Activated T-cell treated with anti-CD3 and anti-CD28 coated beads for 24 hours (primary cell): Measurements from ENCODE around the gene KIAA1217.
A peak's percentile ranks its signal among the peaks of the same experiment; 100 is the strongest.

ENCODE experiments used
- DNase-seq: peaks from one replicate; pipeline ENCODE4 v3.0.0-alpha.2; 2020; ENCODE audit warnings: low read depth

Gene KIAA1217

DNA sequence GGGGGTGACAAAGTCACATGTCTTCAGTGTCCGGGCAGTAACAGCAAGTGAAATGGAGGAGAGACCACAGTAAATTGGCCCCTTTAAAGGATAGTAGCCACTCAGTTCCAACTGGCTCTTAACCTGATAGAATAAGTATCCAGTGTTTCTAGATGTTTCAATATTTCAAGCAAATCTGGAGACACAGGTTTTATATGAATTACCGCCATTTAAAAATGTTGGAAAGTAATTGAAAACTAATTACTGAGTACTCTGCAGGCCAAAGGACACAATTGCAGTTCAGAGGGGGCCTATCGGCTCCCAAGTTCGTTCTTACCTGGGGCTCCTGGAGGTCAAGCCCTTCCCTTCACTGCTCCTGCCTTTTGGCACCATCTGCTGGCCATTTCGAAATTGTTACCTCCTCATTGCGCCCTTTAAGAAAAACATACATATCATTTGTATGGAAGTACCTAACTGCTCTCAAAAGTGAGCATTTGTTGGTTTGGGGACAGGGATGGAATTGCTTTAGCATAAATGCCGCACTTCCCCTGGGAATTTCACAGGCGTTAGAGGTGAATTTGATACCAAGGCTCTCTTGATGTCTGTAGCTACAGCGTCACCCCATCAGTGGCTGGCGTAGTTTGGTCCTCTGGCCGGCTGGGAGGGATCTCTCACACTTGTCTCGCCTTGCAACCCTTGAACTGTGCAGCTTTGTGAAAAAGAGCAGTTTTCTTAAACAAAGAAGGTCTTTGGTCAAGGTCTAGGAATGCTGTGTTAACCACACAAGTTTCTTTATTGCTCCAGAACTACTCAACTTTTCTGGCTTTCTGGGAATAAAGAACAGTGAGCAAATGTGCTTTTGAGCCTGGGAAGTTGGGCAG, 294.8 kb downstream of the KIAA1217 start:
- peak; percentile 15 for DNase-seq

DNA sequence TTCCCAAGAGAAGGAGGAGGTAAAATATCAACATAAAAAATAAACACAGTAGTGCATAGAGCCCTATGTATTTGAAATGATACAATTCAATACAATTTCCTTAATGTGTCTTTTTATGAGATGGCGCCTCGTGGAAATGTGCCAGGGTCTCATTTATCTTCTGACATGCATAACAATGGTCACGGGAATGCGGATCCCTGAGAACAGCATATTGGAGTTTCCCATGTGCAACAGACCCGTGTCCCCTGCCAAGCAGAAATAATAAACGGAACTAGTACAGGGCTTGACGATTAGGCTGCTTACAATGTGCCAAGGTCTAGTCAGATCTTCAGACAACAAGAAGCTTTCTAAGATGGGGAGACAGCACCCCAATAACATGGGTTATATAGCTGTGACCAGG, 296.8 kb downstream of the KIAA1217 start:
- DNase-seq = no peak

DNA sequence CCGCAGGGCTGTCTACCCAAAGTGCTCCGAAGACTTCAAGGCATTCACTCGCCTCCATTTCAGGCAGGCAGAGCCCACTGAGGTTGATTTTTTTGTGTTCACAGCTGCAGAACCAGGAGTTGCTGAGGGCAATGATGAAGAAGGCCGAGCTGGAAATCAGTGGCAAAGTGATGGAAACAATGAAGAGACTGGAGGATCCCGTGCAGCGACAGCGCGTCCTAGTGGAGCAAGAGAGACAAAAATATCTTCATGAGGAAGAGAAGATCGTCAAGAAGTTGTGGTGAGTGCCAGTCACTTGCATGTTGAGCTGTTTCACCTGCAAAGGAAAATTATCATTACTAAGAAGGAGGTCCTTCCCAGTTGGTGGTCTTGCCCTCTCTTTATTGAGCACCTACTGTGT, 304.2 kb downstream of the KIAA1217 start:
- DNase-seq = no peak

GRCh38 chr10:24515481-24515880, 306.5 kb downstream of the KIAA1217 start:
- DNase-seq = no peak

DNA sequence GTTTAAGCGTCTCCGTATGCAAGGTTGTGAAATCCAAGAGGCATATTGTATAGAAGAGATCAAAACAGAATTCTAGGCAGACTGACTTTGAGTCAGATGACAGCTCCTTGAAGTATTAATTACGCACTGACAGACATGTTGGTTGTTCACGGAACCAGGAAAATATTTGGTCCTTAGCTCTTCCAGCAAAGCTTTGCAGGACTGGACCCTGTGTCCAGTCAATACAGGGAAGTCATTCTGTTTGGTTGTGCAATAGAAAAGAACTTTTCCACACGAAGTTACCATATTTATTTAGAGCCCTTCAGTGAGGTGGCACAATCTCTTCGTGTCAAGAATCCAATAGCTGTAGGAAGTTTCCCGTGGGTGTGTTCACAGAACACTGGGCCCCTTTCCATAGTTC, 309.5 kb downstream of the KIAA1217 start:
- DNase-seq = no peak

GRCh38 chr10:24518981-24519597, 310.2 kb downstream of the KIAA1217 start:
- peak; percentile 13 for DNase-seq

DNA sequence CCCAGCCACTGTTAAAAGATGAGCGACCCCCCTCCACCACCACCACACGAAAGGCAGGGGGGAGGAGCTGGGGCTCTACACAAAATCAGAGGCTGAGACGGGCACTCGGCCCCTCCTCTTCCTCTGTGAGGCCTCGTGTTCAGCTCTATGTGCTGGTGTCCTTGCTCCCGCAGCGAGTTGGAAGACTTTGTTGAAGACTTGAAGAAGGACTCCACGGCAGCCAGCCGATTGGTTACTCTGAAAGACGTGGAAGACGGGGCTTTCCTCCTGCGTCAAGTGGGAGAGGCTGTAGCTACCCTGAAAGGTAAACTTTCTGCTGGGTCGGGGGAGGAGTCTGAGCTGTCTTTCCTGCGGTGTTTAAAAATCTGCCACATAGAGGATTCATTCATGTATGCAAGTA, 311.0 kb downstream of the KIAA1217 start:
- DNase-seq = peak; percentile 9

GRCh38 chr10:24524314-24524713, 315.4 kb downstream of the KIAA1217 start:
- DNase-seq = no peak

DNA sequence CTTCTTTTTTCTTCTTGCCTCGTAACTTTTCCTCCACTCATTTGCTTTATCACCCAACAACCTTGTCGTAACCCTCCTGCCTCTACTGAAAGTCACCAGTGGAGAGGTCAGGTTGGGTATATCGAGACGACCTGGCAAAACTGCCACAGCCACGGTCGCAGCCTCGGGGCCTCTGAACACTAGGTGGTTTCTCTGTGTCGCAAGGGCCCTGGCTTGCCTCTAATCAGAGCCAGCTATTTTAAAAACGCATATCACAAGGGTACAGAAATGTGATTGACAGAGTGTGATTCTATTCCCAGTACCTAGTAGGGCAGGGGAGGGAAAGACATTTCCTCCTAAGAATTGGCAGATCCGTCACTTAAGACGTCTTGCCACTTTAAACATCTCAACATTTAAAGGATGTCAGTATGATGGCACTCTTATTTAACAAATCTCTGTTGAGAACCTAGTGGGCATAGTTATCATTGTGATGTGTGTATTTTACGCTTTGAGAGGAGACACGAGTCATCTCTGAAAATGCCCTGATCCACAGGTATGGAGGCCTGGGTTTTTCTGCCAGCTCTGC, 317.2 kb downstream of the KIAA1217 start:
- no peak for DNase-seq

DNA sequence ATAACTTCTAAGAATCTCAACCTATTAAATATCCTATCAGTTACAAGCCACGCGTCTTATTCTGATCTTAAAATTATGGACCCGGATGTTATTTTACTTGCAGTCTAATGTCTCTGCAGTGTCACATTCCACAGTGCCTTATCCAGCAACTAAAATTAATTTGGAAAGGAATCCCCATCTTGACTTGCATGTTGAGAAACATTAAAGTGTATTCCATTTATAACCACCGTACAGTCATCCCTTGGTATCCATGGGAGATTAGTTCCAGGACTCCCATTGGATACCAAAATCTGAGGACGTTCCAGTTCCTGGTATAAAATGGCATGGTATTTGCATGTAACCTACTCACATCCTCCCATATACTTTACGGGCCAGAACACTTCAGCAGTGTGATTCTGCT, 320.0 kb downstream of the KIAA1217 start:
- no peak for DNase-seq

GRCh38 chr10:24531439-24531838, 322.5 kb downstream of the KIAA1217 start:
- no peak for DNase-seq

- DNase-seq = no peak
Observed at GRCh38 chr10:24533981-24534380, 325.0 kb downstream of the KIAA1217 start.

DNA sequence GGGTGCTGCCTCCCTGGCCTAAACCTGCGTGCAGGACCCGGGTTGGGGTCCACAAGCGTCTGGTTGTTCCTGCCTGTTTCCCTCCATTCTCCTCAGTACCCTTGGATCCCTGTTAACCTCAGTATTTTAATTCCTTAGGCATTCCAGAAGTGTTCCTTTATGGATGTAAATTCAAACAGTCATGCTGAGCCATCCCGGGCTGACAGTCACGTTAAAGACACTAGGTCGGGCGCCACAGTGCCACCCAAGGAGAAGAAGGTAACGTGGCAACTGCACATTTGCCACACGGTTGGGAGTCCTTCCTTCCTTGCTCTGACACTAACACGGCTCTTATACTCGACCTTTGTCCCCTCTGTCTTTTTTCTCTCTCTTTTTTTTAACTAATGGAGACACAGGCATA, 327.7 kb downstream of the KIAA1217 start:
- DNase-seq = no peak

DNA sequence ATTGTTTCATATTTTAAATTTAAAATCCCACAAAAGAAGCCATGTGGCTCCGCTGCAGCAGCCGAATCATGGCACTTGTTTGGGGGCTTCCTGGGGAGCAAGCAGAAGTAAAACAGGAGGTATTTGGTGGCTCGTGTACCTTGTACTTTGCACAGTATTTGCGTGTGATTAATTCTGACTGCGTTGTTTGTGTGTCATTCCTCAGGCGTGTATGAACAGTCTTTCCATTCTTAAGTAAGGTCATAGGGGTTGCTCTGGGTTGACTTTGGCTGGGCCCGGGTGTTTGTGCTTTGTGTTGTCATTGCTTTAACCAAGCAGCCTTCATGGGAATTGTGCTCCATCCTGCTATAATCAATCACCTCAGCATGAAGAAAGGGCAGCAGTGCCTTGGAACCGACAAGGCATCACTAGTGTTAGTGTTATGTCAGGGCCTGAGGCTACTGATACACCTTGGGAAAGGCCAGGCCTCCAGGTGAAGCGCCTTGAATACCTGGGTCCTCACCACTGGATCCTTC, 332.4 kb downstream of the KIAA1217 start:
- DNase-seq = no peak

DNA sequence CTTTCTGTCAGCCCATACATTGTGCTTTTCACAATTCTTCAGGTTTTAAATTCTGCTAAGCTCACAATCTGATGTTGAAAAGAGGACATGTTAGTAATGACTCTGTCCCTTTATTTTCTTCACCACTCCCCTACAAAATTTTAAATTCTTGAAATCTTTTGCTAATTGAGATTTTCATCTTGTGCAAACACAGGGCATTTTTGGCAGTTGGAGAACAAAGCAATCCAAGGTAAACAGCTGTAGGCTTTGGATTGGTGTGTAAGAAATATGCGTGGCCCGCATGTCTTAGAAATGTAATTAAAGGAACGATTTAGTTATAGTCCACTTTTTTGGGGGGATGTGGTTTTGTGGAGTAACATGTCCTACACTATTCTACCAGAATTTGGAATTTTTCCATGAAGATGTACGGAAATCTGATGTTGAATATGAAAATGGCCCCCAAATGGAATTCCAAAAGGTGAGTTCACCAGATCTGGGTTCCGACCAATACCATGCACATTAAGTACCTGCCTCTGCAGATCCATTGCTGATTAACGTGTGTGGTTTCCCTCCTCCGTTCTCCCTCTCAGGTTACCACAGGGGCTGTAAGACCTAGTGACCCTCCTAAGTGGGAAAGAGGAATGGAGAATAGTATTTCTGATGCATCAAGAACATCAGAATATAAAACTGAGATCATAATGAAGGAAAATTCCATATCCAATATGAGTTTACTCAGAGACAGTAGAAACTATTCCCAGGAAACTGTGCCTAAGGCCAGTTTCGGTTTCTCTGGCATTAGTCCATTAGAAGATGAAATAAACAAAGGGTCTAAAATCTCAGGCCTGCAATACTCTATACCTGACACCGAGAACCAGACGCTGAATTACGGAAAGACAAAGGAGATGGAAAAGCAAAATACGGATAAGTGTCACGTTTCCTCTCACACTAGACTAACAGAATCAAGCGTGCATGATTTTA, 333.7 kb downstream of the KIAA1217 start:
- no peak for DNase-seq

DNA sequence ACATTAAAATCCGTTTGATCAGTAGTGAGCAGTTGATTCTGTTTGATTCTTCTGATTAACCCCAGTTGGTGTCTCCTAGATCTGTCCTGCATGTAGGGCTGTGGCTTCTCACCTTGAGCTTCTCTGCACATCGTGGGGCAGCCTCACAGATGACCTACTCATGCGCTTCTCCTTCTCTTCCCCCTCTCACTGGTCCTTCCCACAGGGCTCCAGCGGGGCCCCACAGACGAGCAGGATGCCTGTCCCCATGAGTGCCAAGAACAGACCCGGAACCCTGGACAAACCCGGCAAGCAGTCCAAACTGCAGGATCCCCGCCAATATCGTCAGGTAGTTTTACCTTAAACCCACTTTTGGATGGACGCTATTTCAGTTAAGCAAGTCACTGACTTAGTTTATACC, 335.8 kb downstream of the KIAA1217 start:
- DNase-seq = no peak

DNA sequence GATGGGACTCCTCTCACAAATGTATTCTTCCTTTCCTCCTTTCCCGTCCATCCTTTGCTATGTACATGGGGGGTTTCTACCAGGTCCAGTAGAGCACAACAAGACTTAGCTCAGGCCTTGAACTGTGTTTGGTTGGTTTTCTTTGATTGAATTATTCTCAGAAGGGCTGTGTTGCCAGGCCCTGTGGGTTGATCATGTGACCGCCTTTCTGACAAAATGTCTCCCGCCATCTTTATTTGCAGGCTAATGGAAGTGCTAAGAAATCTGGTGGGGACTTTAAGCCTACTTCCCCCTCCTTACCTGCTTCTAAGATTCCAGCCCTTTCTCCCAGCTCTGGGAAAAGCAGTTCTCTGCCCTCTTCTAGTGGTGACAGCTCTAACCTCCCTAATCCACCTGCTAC, 336.6 kb downstream of the KIAA1217 start:
- no peak for DNase-seq

DNA sequence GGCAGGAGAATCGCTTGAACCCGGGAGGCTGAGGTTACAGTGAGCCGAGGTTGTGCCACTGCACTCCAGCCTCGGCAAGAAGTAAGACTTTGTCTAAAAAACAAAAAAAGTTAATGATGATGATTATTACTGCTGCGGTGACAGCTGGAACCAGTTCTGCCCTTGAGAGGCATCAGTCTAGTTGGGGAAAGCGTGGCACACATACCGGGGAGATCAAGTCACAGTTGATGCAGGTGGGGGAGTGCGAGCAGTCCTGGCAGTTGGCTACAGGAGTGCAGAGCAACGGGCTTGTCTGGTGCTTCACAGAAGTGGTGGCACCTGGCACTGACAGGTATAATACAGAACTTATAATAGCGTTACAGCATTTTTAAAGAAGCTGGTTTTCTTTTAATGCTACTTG, 341.7 kb downstream of the KIAA1217 start:
- DNase-seq = no peak

DNA sequence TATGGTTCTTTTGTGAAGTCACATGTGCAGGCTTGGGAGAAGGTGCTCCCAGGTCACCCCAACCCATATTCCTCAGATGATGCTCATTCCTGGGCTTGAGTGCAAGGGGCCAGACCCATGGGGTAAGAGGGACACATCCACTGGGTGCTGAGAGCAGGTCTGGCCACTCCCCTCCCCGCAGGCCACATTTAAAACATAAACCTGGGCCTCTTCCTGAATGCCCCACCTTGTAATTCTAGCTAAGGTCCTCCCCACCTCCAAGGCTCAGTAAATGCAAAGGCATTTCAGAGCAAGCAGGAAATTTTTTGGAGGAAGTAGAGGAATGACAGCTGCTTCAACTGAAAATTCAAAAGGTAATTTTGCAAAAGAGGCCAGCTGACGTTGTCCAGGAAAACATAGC, 342.2 kb downstream of the KIAA1217 start:
- DNase-seq = no peak

- DNase-seq = peak; percentile 3
Observed at GRCh38 chr10:24552346-24553016, 343.5 kb downstream of the KIAA1217 start.

- DNase-seq = no peak
Observed at GRCh38 chr10:24553051-24553612, 344.2 kb downstream of the KIAA1217 start.
